SU-DHL-6 (cell line): ENCODE data around the gene MORN2.

Source experiments
- H2AFZ ChIP-seq: fragments of 200-600 bp; sonication (generic); 2 replicates; pipeline ENCODE4 v1.6.1; 2014; ENCODE audit warnings: low read depth, mild to moderate bottlenecking, moderate library complexity, mixed read lengths, antibody characterized with exemption, low read length; ENCODE audit not compliant: severe bottlenecking
- H3F3A ChIP-seq: fragments of 200-600 bp; shearing (Covaris generic); 2 replicates; pipeline ENCODE4 v1.6.0; 2016; ENCODE audit warnings: antibody characterized with exemption, mild to moderate bottlenecking; ENCODE audit not compliant: insufficient read depth
- H3K27ac ChIP-seq: fragments of 200-600 bp; sonication (generic); 2 replicates; pipeline ENCODE4 v1.5.1; 2016; ENCODE audit warnings: low read depth, mild to moderate bottlenecking, low read length, moderate library complexity, mixed read lengths
- H3K27me3 ChIP-seq: fragments of 200-600 bp; sonication (generic), shearing (Covaris generic); 2 replicates; pipeline ENCODE4 v1.6.0; 2014; ENCODE audit warnings: mild to moderate bottlenecking, low read length
- H3K36me3 ChIP-seq: fragments of 200-600 bp; sonication (generic); 2 replicates; pipeline ENCODE4 v1.6.1; 2014; ENCODE audit warnings: mild to moderate bottlenecking, low read length, mixed read lengths
- H3K4me2 ChIP-seq: fragments of 300-600, 200-600 bp; shearing (Covaris generic), sonication (generic); 2 replicates; pipeline ENCODE4 v1.6.0; 2014; ENCODE audit warnings: low read length, low read depth, mild to moderate bottlenecking; ENCODE audit not compliant: poor library complexity, severe bottlenecking
- H3K4me3 ChIP-seq: fragments of 200-600 bp; sonication (generic); 2 replicates; pipeline ENCODE4 v1.5.1; 2014; ENCODE audit warnings: antibody characterized with exemption, low read length, mild to moderate bottlenecking, mixed read lengths; ENCODE audit not compliant: insufficient read depth, poor library complexity, severe bottlenecking
- H3K79me2 ChIP-seq: fragments of 200-600 bp; sonication (generic); 2 replicates; pipeline ENCODE4 v1.6.1; 2014; ENCODE audit warnings: mild to moderate bottlenecking, low read length, moderate library complexity; ENCODE audit not compliant: insufficient read depth
- H3K9ac ChIP-seq: fragments of 200-600 bp; sonication (generic); 2 replicates; pipeline ENCODE4 v1.7.0; 2014; ENCODE audit warnings: mild to moderate bottlenecking, low read length
- H3K9me2 ChIP-seq: fragments of 200-600 bp; sonication (generic); replicated peaks from 2 replicates; pipeline ENCODE4 v1.6.1; 2014; ENCODE audit warnings: low read length; ENCODE audit not compliant: insufficient read depth
- H3K9me3 ChIP-seq: fragments of 200-600 bp; sonication (generic); 2 replicates; pipeline ENCODE4 v1.6.1; 2014; ENCODE audit warnings: low read length, mixed read lengths; ENCODE audit not compliant: insufficient read depth
- H4K20me1 ChIP-seq: fragments of 200-600 bp; sonication (generic); 2 replicates; pipeline ENCODE4 v1.6.1; 2014; ENCODE audit warnings: low read depth, mild to moderate bottlenecking, antibody characterized with exemption, low read length, moderate library complexity, mixed read lengths
- EZH2phosphoT487 ChIP-seq: fragments of 200-600 bp; sonication (generic), shearing (Covaris generic); conservative IDR thresholded peaks from 2 replicates; pipeline ENCODE4 v1.6.1; 2018; ENCODE audit warnings: mild to moderate bottlenecking, antibody characterized with exemption, low read length, moderate library complexity, mixed read lengths
- TF ChIP-seq, protein P1 (sequence below): fragments of 200-600 bp; sonication (generic); IDR thresholded peaks from one replicate; pipeline ENCODE4 v1.5.1; 2017; ENCODE audit warnings: antibody characterized with exemption, mild to moderate bottlenecking, low read length, moderate library complexity; ENCODE audit not compliant: insufficient read depth, poor library complexity, severe bottlenecking

Gene MORN2

GRCh38 chr2:38900726-38901125 lies 24.9 kb downstream of the MORN2 start:
- no peak overlapping the region for H3K4me2 ChIP-seq
- H3K27me3 ChIP-seq, result no peaks in the 10 kb centered on the region
- TF ChIP-seq EZH2phosphoT487, result no peak
- TF ChIP-seq, protein P1, sequence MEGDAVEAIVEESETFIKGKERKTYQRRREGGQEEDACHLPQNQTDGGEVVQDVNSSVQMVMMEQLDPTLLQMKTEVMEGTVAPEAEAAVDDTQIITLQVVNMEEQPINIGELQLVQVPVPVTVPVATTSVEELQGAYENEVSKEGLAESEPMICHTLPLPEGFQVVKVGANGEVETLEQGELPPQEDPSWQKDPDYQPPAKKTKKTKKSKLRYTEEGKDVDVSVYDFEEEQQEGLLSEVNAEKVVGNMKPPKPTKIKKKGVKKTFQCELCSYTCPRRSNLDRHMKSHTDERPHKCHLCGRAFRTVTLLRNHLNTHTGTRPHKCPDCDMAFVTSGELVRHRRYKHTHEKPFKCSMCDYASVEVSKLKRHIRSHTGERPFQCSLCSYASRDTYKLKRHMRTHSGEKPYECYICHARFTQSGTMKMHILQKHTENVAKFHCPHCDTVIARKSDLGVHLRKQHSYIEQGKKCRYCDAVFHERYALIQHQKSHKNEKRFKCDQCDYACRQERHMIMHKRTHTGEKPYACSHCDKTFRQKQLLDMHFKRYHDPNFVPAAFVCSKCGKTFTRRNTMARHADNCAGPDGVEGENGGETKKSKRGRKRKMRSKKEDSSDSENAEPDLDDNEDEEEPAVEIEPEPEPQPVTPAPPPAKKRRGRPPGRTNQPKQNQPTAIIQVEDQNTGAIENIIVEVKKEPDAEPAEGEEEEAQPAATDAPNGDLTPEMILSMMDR, result no peak
- H3K9me3 ChIP-seq, result no peaks in the 10 kb centered on the region
- H3K79me2 ChIP-seq, result no peaks in the 10 kb centered on the region
- H3F3A ChIP-seq, result no peaks in the 10 kb centered on the region
- no peak overlapping the region for H3K9ac ChIP-seq
- no peak overlapping the region for H3K27ac ChIP-seq
- H4K20me1 ChIP-seq, result no peaks in the 10 kb centered on the region
- no peaks in the 10 kb centered on the region for H3K9me2 ChIP-seq
- H2AFZ ChIP-seq, result no peak overlapping the region
- H3K4me3 ChIP-seq, result no peak overlapping the region
- H3K36me3 ChIP-seq, result no peaks in the 10 kb centered on the region

- Histone ChIP-seq H3K9ac (no peak overlapping the region), H2AFZ (no peak overlapping the region), H3F3A (no peaks in the 10 kb centered on the region), H3K36me3 (no peaks in the 10 kb centered on the region), H3K4me3 (no peak overlapping the region), H3K79me2 (no peaks in the 10 kb centered on the region), H3K9me2 (no peaks in the 10 kb centered on the region), H3K27me3 (no peaks in the 10 kb centered on the region), H4K20me1 (no peaks in the 10 kb centered on the region), H3K4me2 (no peak overlapping the region), H3K9me3 (no peaks in the 10 kb centered on the region), H3K27ac (no peak overlapping the region)
- TF ChIP-seq EZH2phosphoT487, result no peak
- TF ChIP-seq, protein P1, result no peak
Measured at GRCh38 chr2:38905251-38905650, 29.5 kb downstream of the MORN2 start.

GRCh38 chr2:38907242-38907641 lies 31.5 kb downstream of the MORN2 start:
- Histone ChIP-seq H3K9me3 (no peaks in the 10 kb centered on the region), H3K4me3 (no peak overlapping the region), H3K27ac (no peak overlapping the region), H3F3A (no peaks in the 10 kb centered on the region), H3K9ac (no peak overlapping the region), H3K27me3 (no peaks in the 10 kb centered on the region), H4K20me1 (no peaks in the 10 kb centered on the region), H3K9me2 (no peaks in the 10 kb centered on the region), H2AFZ (no peak overlapping the region), H3K4me2 (no peak overlapping the region), H3K36me3 (no peaks in the 10 kb centered on the region), H3K79me2 (no peaks in the 10 kb centered on the region)
- TF ChIP-seq EZH2phosphoT487, result no peak
- TF ChIP-seq, protein P1, result no peak
